SK-N-SH (cell line): ENCODE results near the gene ABHD15. TPM values are rescaled to one million over a fixed set of nuclear protein-coding genes. Genes with fewer than 3 reads are reported as not detected.
A peak's percentile ranks its signal among the peaks of the same experiment; 100 is the strongest.

ENCODE experiments used
- CTCF ChIA-PET: fragments of 300-600, 350-600 bp; formaldehyde crosslinking; extraction: SDS; loops from one replicate; lab custom pipeline; 2021; lab: Yijun Ruan, JAX
- POLR2A ChIA-PET: fragments of 350-600 bp; sonication (Branson Sonifier 250); formaldehyde crosslinking; extraction: SDS; loops from one replicate; lab custom pipeline; 2020; ENCODE audit warnings: antibody characterized with exemption, inconsistent platforms; lab: Yijun Ruan, JAX
- DNase-seq: peaks from one replicate; pipeline ENCODE4 v3.0.0; 2012
- H2AFZ ChIP-seq: fragments of 200-600 bp; sonication (generic); 2 replicates; pipeline ENCODE4 v1.8.1; 2016; ENCODE audit warnings: antibody characterized with exemption, mild to moderate bottlenecking, low read depth
- H3F3A ChIP-seq: fragments of 200-600 bp; sonication (generic); replicated peaks from 2 replicates; pipeline ENCODE3; 2016; ENCODE audit warnings: antibody characterized with exemption, mild to moderate bottlenecking; ENCODE audit not compliant: insufficient read depth
- H3K27ac ChIP-seq, 2 experiments: fragments of 200-500 bp in 1 of 2; fragments of 200-600 bp in 1 of 2; sonication (Bioruptor generic) in 1 of 2; sonication (generic), shearing (Covaris generic) in 1 of 2; 2 replicates each; pipeline versions ENCODE4 v1.5.1 to v1.6.1; 2014 to 2016; ENCODE audit warnings: low read depth in 2 of 2, inconsistent platforms in 1 of 2, low read length in 1 of 2, mild to moderate bottlenecking in 1 of 2, mixed read lengths in 1 of 2
- H3K27me3 ChIP-seq: fragments of 200-600 bp; sonication (generic), shearing (Covaris generic); 2 replicates; pipeline ENCODE4 v1.6.1; 2016; ENCODE audit warnings: mixed run types; ENCODE audit not compliant: insufficient read depth
- H3K36me3 ChIP-seq, 2 experiments: fragments of 200-500 bp in 1 of 2; fragments of 200-600 bp in 1 of 2; sonication (Bioruptor generic) in 1 of 2; sonication (generic) in 1 of 2; replicated peaks in 1 of 2; 2 replicates each; pipeline versions ENCODE3 to v1.5.1; 2014 to 2016; ENCODE audit warnings: low read length in 1 of 2, mild to moderate bottlenecking in 1 of 2; ENCODE audit not compliant: insufficient read depth in 2 of 2, control insufficient read depth in 1 of 2
- H3K4me1 ChIP-seq, 2 experiments: fragments of 200-500 bp in 1 of 2; fragments of 200-600 bp in 1 of 2; sonication (Bioruptor generic) in 1 of 2; sonication (generic), shearing (Covaris generic) in 1 of 2; 2 replicates each; pipeline versions ENCODE4 v1.5.1 to v1.6.1; 2014 to 2016; ENCODE audit warnings: low read depth in 1 of 2, low read length in 1 of 2, mixed run types in 1 of 2; ENCODE audit not compliant: insufficient read depth in 2 of 2, control insufficient read depth in 1 of 2
- H3K4me2 ChIP-seq: fragments of 200-600 bp; sonication (generic), shearing (Covaris generic); 2 replicates; pipeline ENCODE4 v1.6.1; 2017; ENCODE audit warnings: mixed run types
- H3K4me3 ChIP-seq, 2 experiments: fragments of 200-500 bp in 1 of 2; fragments of 200-600 bp in 1 of 2; sonication (Bioruptor generic) in 1 of 2; sonication (generic), shearing (Covaris generic) in 1 of 2; 2 replicates each; pipeline versions ENCODE4 v1.5.1 to v1.8.1; 2014 to 2016; ENCODE audit warnings: low read depth in 2 of 2, inconsistent platforms in 1 of 2, low read length in 1 of 2, mild to moderate bottlenecking in 1 of 2, mixed read lengths in 1 of 2, moderate library complexity in 1 of 2
- H3K79me2 ChIP-seq: fragments of 200-600 bp; sonication (generic); 2 replicates; pipeline ENCODE4 v1.8.1; 2017; ENCODE audit warnings: mild to moderate bottlenecking; ENCODE audit not compliant: insufficient read depth
- H3K9ac ChIP-seq: fragments of 200-600 bp; sonication (generic); 2 replicates; pipeline ENCODE4 v1.6.1; 2017; ENCODE audit warnings: mixed run types
- H3K9me2 ChIP-seq: fragments of 200-600 bp; sonication (generic); 2 replicates; pipeline ENCODE4 v1.6.1; 2017; ENCODE audit warnings: mixed run types
- H3K9me3 ChIP-seq: fragments of 200-600 bp; sonication (generic); 2 replicates; pipeline ENCODE4 v1.6.1; 2017; ENCODE audit warnings: mixed run types, mild to moderate bottlenecking, moderate library complexity
- H4K20me1 ChIP-seq: fragments of 200-600 bp; sonication (generic); 2 replicates; pipeline ENCODE4 v1.6.1; 2017; ENCODE audit warnings: mild to moderate bottlenecking, mixed run types; ENCODE audit not compliant: insufficient read depth
- FOXJ3 ChIP-seq: sonication (generic); formaldehyde crosslinking; IDR thresholded peaks from 2 replicates; pipeline ENCODE4 v1.5.1; 2020; ENCODE audit warnings: mild to moderate bottlenecking, missing genetic modification reagents
- JUND ChIP-seq: IDR thresholded peaks from 2 replicates; pipeline ENCODE4 v1.4.0; 2012
- MXI1 ChIP-seq: IDR thresholded peaks from 2 replicates; pipeline ENCODE4 v1.6.1; 2012; ENCODE audit warnings: mild to moderate bottlenecking, low read depth, low read length, improper control_type of control experiment
- SMC3 ChIP-seq: IDR thresholded peaks from 2 replicates; pipeline ENCODE4 v1.6.1; 2012; ENCODE audit warnings: low read depth, low read length, improper control_type of control experiment
- TAF1 ChIP-seq: IDR thresholded peaks from 2 replicates; pipeline ENCODE4 v1.6.1; 2012; ENCODE audit warnings: low read depth, mild to moderate bottlenecking, low read length, moderate library complexity, borderline replicate concordance
- WGBS: methylation state at CpG from one replicate; pipeline ENCODE4 v1.1.6; 2017; ENCODE audit warnings: low lambda C conversion rate; 5-methylcytosine and 5-hydroxymethylcytosine counted together
- polyA plus RNA-seq, 3 experiments: library from polyadenylated mRNA; depleted of rRNA; stranded (reverse); fragments of >200 nt; gene quantifications; 2 replicates each; pipeline ENCODE4 v1.2.3, GENCODE V29; 2012
- TF ChIP-seq, protein P1 (sequence below): fragments of 200-600 bp; sonication (generic); IDR thresholded peaks from 2 replicates; pipeline ENCODE4 v1.6.1; 2017; ENCODE audit warnings: antibody characterized with exemption, mild to moderate bottlenecking, moderate library complexity
- TF ChIP-seq, protein P2 (sequence below): IDR thresholded peaks from 2 replicates; pipeline ENCODE4; 2012
- TF ChIP-seq, protein P3 (sequence below): IDR thresholded peaks from 2 replicates; pipeline ENCODE4 v1.6.1; 2012; ENCODE audit warnings: mild to moderate bottlenecking, low read depth, low read length, moderate library complexity
- TF ChIP-seq, protein P4 (sequence below): fragments of 150-350 bp; IDR thresholded peaks from 2 replicates; pipeline ENCODE4 v1.6.1; 2016; ENCODE audit warnings: mild to moderate bottlenecking, low read depth, low read length

The ABHD15 gene
- polyA plus RNA-seq, 1 of the 3 experiments (the other 2 are of a cell fraction): 7.0 TPM

DNA sequence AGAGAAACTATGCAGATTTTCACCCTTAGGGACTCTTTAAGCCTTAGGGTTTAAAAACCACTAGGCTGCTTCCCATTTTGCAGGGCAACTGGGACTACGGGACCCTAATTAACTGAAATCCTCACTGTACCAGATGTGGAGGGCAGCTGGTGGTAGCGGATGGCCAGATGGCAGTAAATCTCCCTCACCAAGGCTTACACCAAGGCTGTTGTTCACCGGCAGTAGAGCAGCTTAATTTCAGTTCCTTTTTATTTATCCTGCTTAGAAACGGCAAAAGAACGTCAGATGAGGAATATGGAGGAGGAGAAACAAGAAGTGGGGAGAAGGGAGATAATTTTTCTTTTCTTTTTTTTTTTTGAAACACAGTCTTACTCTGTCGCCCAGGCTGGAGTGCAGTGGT lies 6.5 kb downstream of the ABHD15 start:
- peak; percentile 63 for DNase-seq
- Histone ChIP-seq H3K27me3 (no peaks in the 10 kb centered on the region), H3K9me3 (no peaks in the 10 kb centered on the region), H3K4me2 (no peak overlapping the region), H3F3A (no peaks in the 10 kb centered on the region), H3K27ac (no peak overlapping the region), H3K4me1 (peaks cover 0 to 2% of the 10 kb centered on the region in 2 experiments; a peak in 1 of 4 replicates), H4K20me1 (no peaks in the 10 kb centered on the region), H3K9me2 (no peaks in the 10 kb centered on the region), H2AFZ (no peak overlapping the region), H3K4me3 (no peak overlapping the region), H3K36me3 (peaks cover 4% of the 10 kb centered on the region in 2 experiments), H3K79me2 (peaks cover 3% of the 10 kb centered on the region; the same call in 1 of the 2 replicates), H3K9ac (no peak overlapping the region)
- ChIA-PET POLR2A (no interaction called here), CTCF (interaction anchor here (1.9 to 2.7 kb wide), 2 partner anchors 13 to 190 kb away, joined by 6 to 15 read pairs; no protein-coding TSS in a partner anchor)
- WGBS: 86% methylated on average over 6 of the region's 6 CpGs
- TF ChIP-seq, protein P1, sequence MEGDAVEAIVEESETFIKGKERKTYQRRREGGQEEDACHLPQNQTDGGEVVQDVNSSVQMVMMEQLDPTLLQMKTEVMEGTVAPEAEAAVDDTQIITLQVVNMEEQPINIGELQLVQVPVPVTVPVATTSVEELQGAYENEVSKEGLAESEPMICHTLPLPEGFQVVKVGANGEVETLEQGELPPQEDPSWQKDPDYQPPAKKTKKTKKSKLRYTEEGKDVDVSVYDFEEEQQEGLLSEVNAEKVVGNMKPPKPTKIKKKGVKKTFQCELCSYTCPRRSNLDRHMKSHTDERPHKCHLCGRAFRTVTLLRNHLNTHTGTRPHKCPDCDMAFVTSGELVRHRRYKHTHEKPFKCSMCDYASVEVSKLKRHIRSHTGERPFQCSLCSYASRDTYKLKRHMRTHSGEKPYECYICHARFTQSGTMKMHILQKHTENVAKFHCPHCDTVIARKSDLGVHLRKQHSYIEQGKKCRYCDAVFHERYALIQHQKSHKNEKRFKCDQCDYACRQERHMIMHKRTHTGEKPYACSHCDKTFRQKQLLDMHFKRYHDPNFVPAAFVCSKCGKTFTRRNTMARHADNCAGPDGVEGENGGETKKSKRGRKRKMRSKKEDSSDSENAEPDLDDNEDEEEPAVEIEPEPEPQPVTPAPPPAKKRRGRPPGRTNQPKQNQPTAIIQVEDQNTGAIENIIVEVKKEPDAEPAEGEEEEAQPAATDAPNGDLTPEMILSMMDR: no peak
- TF ChIP-seq TAF1 (no peak), SMC3 (no peak), MXI1 (no peak), JUND (no peak), FOXJ3 (CRISPR knock-in tag) (no peak)
- TF ChIP-seq, protein P2, sequence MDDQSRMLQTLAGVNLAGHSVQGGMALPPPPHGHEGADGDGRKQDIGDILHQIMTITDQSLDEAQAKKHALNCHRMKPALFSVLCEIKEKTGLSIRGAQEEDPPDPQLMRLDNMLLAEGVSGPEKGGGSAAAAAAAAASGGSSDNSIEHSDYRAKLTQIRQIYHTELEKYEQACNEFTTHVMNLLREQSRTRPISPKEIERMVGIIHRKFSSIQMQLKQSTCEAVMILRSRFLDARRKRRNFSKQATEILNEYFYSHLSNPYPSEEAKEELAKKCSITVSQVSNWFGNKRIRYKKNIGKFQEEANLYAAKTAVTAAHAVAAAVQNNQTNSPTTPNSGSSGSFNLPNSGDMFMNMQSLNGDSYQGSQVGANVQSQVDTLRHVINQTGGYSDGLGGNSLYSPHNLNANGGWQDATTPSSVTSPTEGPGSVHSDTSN: no peak
- TF ChIP-seq, protein P3, sequence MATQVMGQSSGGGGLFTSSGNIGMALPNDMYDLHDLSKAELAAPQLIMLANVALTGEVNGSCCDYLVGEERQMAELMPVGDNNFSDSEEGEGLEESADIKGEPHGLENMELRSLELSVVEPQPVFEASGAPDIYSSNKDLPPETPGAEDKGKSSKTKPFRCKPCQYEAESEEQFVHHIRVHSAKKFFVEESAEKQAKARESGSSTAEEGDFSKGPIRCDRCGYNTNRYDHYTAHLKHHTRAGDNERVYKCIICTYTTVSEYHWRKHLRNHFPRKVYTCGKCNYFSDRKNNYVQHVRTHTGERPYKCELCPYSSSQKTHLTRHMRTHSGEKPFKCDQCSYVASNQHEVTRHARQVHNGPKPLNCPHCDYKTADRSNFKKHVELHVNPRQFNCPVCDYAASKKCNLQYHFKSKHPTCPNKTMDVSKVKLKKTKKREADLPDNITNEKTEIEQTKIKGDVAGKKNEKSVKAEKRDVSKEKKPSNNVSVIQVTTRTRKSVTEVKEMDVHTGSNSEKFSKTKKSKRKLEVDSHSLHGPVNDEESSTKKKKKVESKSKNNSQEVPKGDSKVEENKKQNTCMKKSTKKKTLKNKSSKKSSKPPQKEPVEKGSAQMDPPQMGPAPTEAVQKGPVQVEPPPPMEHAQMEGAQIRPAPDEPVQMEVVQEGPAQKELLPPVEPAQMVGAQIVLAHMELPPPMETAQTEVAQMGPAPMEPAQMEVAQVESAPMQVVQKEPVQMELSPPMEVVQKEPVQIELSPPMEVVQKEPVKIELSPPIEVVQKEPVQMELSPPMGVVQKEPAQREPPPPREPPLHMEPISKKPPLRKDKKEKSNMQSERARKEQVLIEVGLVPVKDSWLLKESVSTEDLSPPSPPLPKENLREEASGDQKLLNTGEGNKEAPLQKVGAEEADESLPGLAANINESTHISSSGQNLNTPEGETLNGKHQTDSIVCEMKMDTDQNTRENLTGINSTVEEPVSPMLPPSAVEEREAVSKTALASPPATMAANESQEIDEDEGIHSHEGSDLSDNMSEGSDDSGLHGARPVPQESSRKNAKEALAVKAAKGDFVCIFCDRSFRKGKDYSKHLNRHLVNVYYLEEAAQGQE: no peak
- TF ChIP-seq, protein P4, sequence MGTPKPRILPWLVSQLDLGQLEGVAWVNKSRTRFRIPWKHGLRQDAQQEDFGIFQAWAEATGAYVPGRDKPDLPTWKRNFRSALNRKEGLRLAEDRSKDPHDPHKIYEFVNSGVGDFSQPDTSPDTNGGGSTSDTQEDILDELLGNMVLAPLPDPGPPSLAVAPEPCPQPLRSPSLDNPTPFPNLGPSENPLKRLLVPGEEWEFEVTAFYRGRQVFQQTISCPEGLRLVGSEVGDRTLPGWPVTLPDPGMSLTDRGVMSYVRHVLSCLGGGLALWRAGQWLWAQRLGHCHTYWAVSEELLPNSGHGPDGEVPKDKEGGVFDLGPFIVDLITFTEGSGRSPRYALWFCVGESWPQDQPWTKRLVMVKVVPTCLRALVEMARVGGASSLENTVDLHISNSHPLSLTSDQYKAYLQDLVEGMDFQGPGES: no peak
